K562 treated with DMSO at 1 percent for 48 hours (cell line): ENCODE measurements around the gene UCHL3. TPM values are rescaled to one million over a fixed set of nuclear protein-coding genes. Genes with fewer than 3 reads are reported as not detected.

Source experiments
- total RNA-seq: library from RNA; unstranded; fragments of 300-600 nt; gene quantifications from 2 replicates; pipeline ENCODE4 v1.2.3, GENCODE V29; 2022; ENCODE audit warnings: low replicate concordance; ENCODE audit errors: extremely low read depth

The UCHL3 gene
- total RNA-seq: not detected in 2 replicates

GRCh38 chr13:75549262-75550158, at the start of gene UCHL3:
Gene UCHL3 (plus strand): TSS chr13:75549791. CDS start chr13:75549821, 30 bp downstream.

DNA sequence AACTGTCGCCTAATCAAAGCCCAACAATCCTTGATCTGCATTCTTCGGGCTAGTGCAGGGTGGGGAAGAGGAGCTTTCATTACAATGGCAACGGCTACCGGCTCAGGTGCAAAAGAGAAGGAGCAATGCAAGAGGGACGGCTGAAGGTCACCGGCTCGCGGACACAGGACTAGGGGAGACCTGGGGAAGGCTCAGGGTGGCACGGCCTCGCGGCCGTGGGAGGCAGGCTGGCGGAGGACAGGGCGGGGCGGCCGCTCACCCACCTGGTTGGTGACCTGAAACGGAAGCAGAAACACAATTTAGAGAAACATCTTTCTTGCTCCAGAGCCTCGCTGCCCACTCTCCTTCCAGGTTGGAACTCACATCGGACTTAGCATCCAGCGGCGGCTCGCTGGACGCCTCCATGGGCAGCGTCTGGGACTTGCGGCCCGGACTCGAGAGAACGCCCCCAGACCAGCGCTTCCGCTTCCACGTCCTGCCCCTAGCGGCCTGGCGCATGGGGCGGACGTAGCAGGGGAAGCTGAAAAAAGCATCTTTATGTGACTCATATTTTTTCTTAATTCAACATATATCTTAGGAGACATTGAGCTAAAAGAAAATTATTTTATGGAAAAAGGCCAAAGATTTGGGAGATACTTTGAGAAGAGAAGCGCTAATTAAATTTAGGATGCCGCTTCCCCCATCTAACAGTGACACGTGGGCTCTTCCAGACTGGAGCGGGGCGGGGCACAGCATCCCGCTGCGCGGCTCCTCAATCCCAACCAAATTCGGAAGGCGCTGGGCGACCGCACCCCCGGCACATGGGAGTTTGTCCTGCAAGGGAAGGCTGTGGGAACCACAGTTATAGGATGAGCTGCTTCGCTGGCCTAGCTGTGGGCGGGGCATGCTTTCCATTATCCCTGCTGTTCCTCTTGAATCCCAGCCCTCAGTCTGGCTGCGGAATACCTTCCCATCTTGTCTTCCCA, 11.9 kb upstream of the UCHL3 start, which contains the start of gene COMMD6:
Gene COMMD6, minus strand, starts transcription at position 441 of the 965 bp plus-strand sequence. Its CDS starts 36 bp downstream, at position 405.

GRCh38 chr13:75635828-75636435, 86.3 kb downstream of the UCHL3 start, which contains the start of gene LMO7:
Gene LMO7 (plus strand): TSS chr13:75636330. CDS start chr13:75636658, 328 bp downstream.

Other genes with a start within 250 kb of the UCHL3 start
- not detected in 2 replicates for gene TBC1D4, start 67.6 kb upstream of the UCHL3 start, total RNA-seq
- not detected in 2 replicates for gene COMMD6, start 11.9 kb upstream of the UCHL3 start, total RNA-seq
- not detected in 2 replicates for gene LMO7, start 86.5 kb downstream of the UCHL3 start, total RNA-seq